SK-N-MC (cell line): Measurements from ENCODE around the gene WASF3.

Experiments
- EZH2 ChIP-seq: fragments of 200-600 bp; sonication (generic); IDR thresholded peaks from one replicate; pipeline ENCODE4 v1.6.1; 2017; ENCODE audit warnings: antibody characterized with exemption
- FOXP2 ChIP-seq: optimal IDR thresholded peaks from 2 replicates; pipeline ENCODE3; 2011; ENCODE audit warnings: mild to moderate bottlenecking, moderate library complexity; ENCODE audit not compliant: insufficient read depth; ENCODE audit errors: extremely low read length, control extremely low read depth
- POLR2AphosphoS5 ChIP-seq: IDR thresholded peaks from 2 replicates; pipeline ENCODE4 v1.6.1; 2012; ENCODE audit warnings: mild to moderate bottlenecking, low read depth, low read length, borderline replicate concordance

- TF ChIP-seq POLR2AphosphoS5 (no peak), EZH2 (no peak), FOXP2 (no peak)
These were observed 15.6 kb upstream of the WASF3 start for GRCh38 chr13:26541678-26542568.
